GM04504 (cell line): Measurements from ENCODE around the gene PPL.
"Not testable (repeated sequence)": the region's sequence is repeated elsewhere in the genome, so short reads cannot be mapped to it uniquely, and the experiment has no call there.

Experiments used
- DNase-seq: peaks from one replicate; pipeline ENCODE4 v3.0.0-alpha.2; 2012; ENCODE audit warnings: low read depth

Gene PPL

DNA sequence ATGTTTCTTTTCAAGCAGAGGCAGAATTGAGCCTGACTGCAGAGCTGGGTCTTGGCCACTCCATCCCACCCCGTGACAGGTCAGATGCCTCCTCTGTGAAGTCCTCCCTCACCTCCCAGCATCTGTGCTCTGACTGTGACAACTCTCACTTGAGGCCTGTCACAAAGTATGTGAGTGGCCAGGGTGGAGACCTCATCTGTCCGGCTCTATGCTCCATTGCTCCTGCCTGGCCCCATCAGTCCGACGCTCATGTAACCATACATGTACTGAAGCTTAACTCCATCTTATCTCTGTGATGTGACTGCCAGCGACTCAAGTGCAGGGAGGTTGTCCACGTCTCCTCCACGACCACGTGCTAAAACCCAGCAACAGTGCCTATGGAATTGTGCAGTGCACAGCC is 3.5 kb downstream of the PPL start:
- no peak for DNase-seq

DNA sequence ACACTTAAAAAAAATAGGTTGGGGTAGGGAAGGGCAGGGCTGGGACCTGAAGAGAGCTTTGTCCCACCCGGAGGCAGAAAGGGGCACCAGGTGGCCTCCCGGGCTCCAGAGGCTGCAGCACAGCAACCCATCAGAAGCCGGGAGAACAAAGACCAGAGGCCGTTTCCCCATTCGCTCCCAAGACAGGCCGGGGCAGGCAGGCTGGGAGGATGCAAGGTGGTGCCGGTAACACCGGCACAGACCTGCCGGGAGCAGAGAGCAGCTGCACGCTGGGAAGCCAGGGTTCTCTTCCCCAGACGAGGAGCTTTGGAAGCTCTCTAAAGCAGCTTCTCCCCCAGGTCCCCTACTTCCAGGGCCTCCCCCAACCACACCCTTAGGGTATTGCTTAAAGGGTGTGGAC is 5.6 kb downstream of the PPL start:
- no peak for DNase-seq

DNA sequence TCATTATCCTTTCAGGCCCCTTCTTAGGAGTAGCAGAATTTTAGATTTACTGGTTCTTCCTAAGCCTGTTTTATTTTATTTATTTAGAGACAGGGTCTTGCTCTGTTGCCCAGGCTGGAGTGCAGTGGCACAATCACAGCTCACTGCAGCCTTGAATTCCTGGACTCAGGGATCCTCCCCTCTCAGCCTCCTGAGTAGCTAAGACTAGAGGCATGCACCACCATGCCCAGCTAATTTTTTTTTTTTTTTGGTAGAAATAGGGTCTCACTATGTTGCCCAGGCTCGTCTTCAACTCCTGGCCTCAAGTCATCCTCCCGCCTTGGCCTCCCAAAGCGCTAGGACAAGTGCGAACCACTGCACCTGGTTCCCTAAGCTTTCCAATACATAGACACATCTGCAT is 7.3 kb downstream of the PPL start:
- not testable (repeated sequence) for DNase-seq

DNA sequence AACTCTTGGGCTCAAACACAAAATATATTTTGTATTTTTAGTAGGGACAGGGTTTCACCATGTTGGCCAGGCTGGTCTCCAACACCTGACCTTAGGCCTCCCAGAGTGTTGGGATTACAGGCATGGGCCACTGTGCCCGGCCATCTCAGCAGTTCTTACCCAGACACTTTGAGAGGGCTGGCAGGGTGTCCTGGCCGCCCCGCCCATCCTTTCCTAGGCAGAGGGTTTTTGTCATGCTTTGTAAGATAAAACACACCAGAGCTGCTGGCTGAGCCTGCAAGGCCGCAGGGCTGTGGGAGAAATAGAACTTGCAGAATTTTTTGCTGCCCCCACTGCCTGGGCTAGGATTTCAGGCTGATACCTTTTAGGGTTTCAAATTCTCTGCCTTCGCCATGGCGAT is 8.7 kb downstream of the PPL start:
- no peak for DNase-seq

DNA sequence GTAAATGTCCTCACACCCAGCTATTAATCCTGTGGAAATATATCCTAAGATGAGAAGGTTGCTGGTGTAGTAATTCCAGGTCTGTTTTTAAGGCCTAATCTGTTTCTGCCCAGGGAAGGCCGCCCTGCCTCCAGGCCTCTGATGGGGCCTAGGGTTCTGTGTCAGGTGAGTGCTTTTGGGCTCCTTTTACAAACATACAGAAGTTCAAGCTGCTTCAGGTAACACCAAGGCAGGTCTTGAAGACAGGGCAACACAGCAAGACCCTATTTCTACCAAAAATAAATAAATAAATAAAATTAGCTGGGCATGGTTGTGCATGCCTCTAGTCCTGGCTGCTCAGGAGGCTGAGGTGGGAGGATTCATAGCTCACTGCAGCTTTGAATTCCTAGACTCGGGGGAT is 9.3 kb downstream of the PPL start:
- no peak for DNase-seq

DNA sequence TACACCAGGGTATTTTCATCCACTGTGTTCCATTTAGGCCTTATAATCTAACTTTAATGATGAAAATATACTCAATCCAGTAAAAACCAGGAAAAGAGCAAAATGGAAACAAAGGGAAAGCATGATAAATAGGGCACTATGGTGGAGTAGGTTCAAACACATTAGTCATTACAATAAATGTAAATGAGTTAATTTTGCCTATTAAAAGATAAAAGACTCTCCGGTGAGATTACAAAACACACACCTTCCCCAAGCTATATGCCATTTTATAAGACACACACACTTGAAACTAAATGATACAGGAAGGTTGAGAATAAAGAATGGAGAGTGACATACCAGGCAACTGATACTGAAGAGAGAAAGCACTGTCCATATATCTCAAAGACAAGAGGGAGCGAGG is 10.0 kb downstream of the PPL start:
- DNase-seq: no peak

DNA sequence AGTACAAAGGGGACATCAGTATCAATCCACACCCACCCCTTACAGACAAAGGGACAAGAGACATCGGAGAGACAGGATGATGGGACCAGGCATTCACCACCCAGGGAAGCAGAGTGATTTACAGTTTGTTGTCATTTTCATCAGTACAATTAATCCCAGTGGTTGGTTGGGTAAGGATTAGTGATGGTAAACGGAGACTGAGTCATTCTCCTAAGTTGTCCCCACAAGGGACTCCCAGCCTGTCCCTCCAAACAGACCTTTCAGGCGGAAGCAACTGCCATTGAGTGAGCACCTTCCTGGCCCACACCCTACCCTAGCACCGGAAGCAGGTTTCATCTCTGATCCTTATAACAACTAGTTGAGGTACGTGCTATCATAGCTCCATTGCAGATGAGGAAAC is 11.2 kb downstream of the PPL start:
- DNase-seq: no peak

DNA sequence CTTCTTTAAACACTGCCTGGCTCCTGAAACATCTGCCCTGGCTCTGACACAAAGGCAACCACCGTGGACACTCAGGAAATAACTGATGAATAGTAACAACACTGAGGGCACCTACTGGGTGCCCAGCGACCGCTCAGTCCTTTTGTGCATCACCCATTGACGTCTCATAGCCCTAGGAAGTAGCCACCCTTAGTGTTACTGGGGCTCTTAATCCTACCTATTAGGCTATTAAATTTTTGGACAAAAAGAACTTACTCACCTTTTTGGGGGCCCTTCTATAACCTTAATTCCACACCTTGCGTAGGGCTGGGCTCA is 11.7 kb downstream of the PPL start:
- DNase-seq: no peak

DNA sequence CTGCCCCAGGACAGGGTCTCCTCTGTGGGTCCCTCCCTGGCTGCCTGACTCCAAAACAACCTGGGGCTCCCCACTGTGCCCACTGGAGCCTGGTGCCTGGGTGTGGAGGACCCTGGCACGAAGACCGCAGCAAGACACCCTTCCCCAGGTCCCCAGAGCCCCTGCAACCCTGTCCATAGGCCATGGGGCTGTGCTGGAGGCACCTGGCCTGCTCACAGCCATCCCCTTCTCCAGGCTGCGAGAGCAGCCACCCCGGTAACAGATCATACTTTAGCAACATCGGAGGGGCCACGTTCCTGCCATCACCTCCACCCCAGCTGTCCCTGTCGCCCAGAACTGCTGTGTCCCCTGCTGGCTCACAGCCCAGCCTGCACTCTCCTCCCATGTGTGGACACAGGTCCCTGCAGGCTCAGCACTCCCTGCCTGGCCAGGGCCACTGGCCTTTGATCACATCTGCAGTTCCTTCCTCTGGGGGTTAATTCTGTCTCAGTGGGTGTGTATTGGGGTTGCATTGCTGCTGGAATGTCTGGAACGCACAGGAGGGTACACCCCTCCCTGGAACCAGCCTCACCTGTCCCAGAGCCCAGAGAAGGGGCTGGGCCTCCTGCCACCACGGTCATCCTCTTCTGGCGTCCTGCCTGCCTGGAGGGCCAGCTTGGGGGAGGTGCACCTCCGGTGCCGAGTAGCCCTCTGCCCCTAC is 12.2 kb downstream of the PPL start:
- no peak for DNase-seq

DNA sequence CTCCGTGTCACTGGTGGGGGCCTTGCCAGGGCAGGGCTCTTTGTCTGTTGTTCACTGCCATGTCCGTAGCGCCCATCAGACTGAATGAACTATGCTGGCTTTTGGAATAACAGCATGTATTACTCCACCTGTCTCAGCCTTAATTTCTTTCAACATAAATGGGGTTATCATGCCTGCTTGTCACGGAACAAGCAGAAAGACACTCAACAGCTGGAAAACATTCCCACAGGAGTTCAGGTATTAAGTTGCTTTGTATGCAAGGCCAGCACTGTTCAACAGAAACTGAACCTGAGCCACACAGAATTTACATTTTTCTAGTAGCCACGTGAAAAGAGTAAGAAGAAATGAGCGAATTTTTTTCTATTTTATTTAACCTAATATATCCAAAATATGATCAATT is 13.1 kb downstream of the PPL start:
- DNase-seq: no peak

DNA sequence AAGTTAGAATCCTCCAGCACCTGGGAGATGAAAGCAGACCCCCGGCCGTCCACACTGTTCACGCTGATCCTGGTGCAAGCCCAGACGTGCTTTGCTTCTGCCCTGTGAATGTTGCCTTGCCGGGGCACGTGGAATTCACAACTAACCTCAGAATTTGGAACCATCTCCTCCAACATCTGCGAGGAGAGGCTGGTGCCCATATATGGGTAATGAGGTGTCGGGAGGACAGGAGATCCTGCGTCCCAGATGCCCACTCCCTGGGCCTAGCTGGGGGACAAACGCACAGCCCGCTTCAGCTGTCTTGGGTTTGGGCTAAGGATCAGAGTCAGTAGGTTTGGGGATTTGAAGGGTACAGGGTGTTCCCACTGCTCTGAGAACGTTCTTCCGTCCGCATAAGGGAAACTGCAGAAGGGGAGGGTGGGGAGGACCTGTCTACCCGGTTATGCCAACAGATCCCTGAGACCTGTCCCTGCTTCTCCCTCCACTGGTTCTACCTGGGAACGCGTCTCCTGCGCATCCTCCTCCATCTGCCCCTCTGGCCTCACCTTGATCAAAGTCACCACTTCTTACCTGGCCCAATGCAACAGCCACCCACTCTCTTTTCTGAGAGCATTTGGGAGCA is 14.1 kb downstream of the PPL start:
- no peak for DNase-seq

DNA sequence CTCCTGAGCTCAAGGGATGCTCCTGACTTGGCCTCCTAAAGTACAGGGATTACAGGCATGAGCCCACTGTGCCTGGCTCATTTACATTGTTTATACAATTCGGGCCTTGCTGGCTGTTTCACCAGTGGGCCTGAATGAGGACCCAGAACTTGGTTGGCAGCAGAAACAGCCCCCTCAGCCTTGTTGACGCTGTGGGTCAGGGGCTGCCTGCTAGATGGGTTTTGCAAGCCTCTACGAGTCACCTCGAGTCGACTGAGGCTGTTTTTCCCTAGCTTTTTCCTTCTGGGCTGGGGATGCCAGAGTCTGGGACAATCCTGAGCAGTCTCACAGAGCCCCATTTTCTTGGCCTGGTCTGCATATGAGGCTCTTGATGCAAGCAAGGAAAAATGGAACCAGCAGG is 16.1 kb downstream of the PPL start:
- DNase-seq: no peak

DNA sequence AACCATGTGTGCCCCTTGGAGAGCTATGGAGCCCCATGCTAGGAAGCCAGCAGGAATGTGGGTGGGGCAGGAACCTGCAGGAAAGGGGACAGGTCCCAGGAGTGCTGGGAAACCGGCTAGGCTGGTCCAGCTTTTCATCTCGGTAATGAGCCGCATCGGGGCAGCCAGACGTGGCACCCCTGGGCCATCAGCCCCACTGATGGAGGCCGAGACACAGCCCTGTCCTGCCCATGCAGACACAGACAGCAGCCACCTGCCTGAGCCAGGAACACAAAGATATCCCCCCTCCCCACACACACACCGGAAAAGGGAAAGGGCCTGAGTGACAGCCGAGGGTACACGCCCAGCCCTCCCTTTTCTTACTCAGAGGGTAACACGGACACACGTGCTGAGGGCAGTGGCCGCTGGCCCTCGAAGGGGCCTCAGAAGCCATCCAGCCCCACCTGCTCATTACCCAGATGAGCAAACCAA is 18.1 kb downstream of the PPL start:
- no peak for DNase-seq

DNA sequence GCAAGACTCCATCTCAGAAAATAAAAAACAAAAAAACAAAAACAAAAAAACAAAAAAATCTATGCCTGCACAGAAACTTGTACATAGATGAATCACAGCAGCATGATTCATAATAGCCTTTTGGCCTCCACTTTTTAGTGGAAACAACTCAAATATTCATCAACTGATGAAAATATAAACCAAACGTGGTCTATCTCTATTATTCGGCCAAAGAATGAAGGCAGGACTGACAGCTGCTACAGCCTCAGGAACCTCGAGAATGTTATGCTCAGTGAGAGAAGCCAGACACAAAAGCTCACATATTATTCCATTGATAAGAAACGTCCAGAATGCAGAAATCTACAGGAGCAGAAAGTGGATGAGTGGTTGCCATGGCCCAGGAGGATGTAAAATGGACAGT is 19.8 kb downstream of the PPL start:
- no peak for DNase-seq

DNA sequence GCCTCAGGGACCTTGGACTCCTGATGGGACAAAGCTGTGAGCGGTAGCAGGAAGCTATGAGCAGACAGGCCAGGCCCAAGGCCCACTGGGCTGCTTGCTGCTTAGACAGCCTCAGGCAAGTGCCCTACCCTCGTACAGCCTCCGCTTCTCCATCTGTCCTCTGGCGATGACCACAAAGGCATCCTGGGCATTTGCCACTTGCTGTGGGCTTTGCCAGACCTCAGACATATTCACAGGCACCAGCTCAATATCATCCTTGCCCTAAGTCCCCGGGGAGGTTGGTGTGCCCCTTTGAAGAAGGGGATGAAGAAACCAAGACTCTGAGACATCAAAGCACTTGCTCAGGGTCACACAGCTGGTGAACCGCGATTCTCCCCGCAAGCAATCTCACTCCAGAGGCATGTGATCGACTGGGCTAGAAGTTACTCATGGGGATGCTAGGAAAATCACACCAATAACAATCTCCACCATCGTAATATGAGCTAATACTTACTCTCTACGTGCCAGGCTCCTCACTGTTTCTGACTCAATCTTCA is 21.7 kb downstream of the PPL start:
- DNase-seq: peak; percentile 58

DNA sequence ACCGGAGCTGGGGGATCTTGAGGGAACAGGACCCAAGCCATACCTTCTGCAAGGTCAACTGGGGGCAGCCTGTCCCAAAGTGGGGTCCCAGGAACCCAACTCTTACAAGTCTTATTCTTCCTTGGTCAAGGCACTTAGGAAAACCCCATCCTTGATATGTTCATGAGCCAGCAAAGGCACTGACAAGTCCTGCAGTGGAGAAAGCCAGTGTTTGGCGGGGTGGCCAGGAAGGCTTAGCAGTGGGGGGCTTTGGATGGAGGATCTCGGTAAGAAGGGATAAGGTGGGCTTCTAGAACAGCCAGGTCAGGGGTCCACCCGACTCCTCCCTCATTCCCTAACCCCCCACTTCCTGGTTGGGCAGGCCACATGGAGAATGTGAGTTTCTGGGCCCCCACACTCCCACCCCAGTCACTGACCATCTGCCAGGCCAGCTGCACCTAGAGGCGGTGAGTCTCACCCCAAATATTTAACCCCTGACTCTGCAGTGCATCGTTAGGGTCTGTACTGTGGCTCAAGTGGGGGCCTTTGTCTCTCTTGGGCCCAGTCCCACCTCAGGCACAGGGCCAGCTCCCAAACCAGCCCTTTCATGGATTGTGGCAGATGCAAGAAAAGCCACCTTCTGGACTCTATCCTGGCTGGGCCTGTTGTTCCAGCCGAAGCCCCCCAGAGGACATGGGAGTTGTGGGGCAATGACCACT is 22.3 kb downstream of the PPL start:
- no peak for DNase-seq

DNA sequence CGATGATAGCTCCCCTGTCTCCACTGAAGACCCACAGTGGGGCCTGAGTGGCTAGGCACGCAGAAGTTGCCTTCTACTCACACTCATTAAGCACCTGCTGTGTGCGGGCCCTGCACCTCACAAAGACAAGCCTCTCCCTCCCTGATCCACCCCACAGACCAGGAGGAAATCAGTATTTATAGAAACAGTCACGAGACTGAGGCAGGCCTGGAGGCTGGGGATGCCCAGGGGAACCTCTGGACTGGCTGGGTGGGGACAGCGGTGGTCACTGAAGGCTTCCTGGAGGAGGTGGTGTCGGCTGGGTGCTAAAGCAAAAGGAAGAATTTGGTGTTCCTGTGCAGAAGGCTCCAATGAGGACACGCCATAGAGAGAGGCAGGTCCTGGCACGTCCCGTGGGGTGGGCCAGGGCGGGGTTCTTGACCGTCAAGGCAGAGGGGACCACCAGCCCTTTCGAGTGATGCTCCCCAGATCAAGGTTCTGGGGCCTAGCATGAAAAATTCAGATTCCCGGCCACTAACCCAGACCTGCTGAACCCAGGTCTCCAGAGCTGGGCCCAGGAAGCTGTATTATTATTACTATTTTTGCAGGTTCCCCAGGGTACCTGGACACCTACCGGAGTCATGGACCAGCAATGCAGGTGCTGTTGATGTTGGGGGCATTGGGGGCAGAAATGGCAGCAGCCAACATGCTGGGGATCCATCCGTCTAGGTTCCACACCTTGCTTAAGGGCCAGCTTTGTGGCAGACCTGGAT is 23.0 kb downstream of the PPL start:
- no peak for DNase-seq

DNA sequence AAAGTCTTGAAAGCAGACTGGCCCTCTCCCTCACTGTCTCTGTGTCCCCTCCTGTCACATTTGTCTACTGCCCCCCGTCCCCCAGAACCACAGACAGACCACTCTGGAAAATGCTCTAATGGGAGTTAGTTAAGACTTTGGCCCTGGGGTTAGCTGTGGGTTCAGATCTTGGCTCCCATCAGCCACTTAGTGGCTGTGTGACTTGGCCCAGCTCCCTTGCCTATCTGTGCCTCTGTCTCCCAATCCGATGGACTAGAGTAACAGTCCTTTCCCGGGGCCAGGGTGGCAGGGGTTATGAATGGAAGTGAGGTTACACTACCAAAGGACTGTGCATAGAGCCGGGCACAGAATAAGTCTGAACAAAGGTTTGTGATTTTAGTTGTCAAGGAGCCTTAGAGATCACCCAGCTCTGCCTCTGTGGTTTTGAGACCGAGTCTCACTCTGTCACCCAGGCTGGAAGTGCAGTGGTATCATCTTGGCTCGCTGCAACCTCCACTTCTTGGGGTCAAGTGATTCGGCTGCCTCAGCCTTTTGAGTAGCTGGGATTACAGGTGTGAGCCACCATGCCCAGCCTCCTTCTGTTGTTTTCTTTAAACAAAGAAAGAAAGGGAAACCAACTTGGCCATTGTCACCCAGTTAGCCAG is 23.7 kb downstream of the PPL start:
- DNase-seq: no peak

DNA sequence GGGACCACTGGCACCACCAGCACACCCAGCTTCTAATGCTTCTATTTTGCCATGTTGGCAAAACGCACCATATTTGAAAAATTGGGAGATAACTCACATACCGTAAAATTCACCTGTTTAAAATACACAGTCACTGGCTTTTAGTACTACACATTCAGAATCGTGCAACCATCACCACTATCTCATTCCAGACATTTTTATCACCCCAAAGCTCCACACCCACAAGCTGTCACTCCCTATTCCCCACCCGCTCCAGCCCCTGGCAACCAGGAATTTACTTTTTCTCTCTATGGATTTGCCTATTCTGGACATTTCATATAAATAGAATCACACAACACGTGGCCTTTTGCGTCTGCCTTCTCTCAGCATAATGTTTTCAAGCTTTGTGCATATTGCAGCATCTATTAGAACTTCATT is 25.0 kb downstream of the PPL start:
- peak; percentile 35 for DNase-seq

DNA sequence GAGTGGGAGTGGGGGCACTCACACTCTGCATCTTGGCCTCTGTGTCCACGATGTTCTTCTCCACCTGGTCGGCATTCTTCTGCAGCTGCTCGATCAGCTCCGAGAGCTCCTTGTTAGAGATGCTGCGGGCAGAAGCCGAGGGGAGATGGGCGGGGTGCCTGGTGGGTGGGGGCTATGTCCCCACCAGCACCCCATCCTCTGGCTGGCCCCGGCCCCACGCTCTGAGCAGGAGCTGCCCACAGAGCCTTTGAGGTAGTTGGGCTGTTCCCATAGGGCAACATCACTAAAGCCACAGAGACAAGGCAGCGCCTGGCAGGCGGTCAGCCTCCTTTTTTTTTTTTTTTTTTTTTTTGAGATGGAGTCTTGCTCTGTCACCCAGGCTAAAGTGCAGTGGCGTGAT is 26.1 kb downstream of the PPL start:
- DNase-seq: no peak

DNA sequence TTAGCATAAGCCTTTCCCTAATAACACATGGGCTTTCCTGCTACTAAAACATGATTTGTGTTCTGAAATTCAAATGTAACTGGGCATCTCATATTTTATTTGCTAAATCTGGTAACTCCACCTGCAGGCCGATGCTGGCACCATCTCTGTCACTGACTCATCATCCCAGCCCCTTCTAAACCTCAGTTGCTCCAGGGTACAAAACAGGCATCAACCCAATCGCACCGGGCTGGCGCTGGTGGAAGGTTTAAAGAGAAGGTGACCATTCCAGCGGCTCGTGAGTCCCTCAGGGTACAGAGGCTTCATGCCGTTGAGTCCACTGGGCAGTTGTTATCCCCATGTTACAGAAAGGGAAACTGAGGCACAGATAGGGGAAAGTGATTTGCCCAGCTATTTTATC is 27.1 kb downstream of the PPL start:
- DNase-seq: no peak

DNA sequence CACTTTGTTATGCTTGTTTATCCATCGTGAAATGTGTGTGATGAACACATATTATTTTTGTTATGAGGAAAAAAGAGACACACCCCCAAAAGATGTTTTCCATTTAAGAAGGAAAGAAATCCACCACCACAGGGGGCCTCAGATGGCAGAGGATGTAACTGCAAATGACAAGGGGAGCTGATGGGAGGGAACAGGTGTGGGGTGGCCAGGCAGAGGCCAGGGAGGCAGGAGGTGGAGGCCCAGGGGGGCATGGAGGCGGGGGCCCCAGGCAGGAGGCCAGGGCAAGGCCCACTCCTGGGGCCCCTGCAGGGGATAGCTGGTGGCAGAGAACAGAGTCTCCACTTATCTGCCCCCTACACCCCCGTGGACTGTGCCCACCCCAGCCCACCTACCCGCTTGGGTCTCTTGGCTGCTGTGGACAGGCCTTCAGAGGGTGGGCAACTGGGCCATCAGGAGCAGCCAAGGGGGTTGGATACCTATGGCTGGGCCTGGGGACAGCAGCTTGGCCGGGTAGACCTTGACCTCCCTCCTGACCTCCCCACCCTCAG is 28.0 kb downstream of the PPL start:
- DNase-seq: no peak
